HCT116 (cell line): Measurements from ENCODE around the gene ARIH2. TPM values are rescaled to one million over a fixed set of nuclear protein-coding genes. Genes with fewer than 3 reads are reported as not detected.
A peak's percentile ranks its signal among the peaks of the same experiment; 100 is the strongest.

Experiments used
- ATAC-seq: fragments of 200-7000 bp; cut with Tn5 transposase; 2 replicates; pipeline ENCODE4 v1.9.1; 2020; ENCODE audit warnings: mild to moderate bottlenecking, moderate library complexity
- BruUV-seq: library from RNA; stranded (reverse); fragments of 400-500 nt; replicated peaks from 2 replicates; lab custom pipeline; 2021; lab: Mats Ljungman, UMichigan
- CTCF ChIA-PET: fragments of 300-600 bp; sonication (Branson Sonifier 250); formaldehyde crosslinking; loops from one replicate; lab custom pipeline; 2021; ENCODE audit warnings: antibody characterized with exemption; lab: Charles Lee
- POLR2A ChIA-PET: fragments of 300-600, 350-600 bp; sonication (Branson Sonifier 250); formaldehyde crosslinking; loops from one replicate; lab custom pipeline; 2021; ENCODE audit warnings: antibody characterized with exemption; lab: Charles Lee
- RAD21 ChIA-PET, 2 experiments: fragments of 300-600 bp; sonication (Branson Sonifier 250); formaldehyde crosslinking; loops; one replicate each; lab custom pipeline; 2023; ENCODE audit warnings: low total read pairs in 2 of 2; ENCODE audit not compliant: uncharacterized antibody in 2 of 2, unreplicated experiment in 2 of 2, low non-redundant PET in 1 of 2; lab: Charles Lee
- DNase-seq: peaks from one replicate; pipeline ENCODE4 v3.0.0-alpha.2; 2010; ENCODE audit warnings: low read depth, low spot score
- H2AFZ ChIP-seq: fragments of 200-600 bp; shearing (Covaris generic), sonication (generic); 2 replicates; pipeline ENCODE4 v1.6.1; 2017; ENCODE audit warnings: low read depth, mixed run types, mixed read lengths, antibody characterized with exemption, low read length; ENCODE audit not compliant: poor library complexity, severe bottlenecking
- H3K27ac ChIP-seq: 2 replicates; pipeline ENCODE4 v1.5.1; 2012; ENCODE audit warnings: low read depth, low read length
- H3K27me3 ChIP-seq: fragments of 200-600 bp; sonication (generic); 2 replicates; pipeline ENCODE4 v1.6.1; 2016; ENCODE audit warnings: mixed run types, low read length, mixed read lengths; ENCODE audit not compliant: insufficient read depth
- H3K36me3 ChIP-seq, 2 experiments: fragments of 200-500 bp in 1 of 2; fragments of 200-600 bp in 1 of 2; sonication (Bioruptor generic) in 1 of 2; sonication (generic) in 1 of 2; 2 replicates each; pipeline versions ENCODE4 v1.5.1 to v1.6.1; 2014 to 2016; ENCODE audit warnings: low read length in 2 of 2, inconsistent platforms in 1 of 2, mixed read lengths in 1 of 2, mixed run types in 1 of 2; ENCODE audit not compliant: insufficient read depth in 2 of 2, control insufficient read depth in 1 of 2
- H3K4me1 ChIP-seq, 2 experiments: fragments of 200-600 bp in 1 of 2; sonication (generic) in 1 of 2; 2 replicates each; pipeline versions ENCODE4 v1.5.1 to v1.6.1; 2012 to 2017; ENCODE audit warnings: low read length in 2 of 2, inconsistent platforms in 1 of 2, mild to moderate bottlenecking in 1 of 2, mixed read lengths in 1 of 2, mixed run types in 1 of 2, moderate library complexity in 1 of 2; ENCODE audit not compliant: insufficient read depth in 2 of 2, control insufficient read depth in 1 of 2
- H3K4me2 ChIP-seq: fragments of 200-600 bp; sonication (generic); 2 replicates; pipeline ENCODE4 v1.6.1; 2017; ENCODE audit warnings: mixed run types, low read length, mixed read lengths
- H3K4me3 ChIP-seq, 2 experiments: fragments of 200-600 bp in 1 of 2; sonication (generic) in 1 of 2; replicated peaks in 1 of 2; 2 replicates each; pipeline ENCODE4 v1.5.1; 2011 to 2016; ENCODE audit warnings: low read length in 2 of 2, control low read depth in 1 of 2, low read depth in 1 of 2, mild to moderate bottlenecking in 1 of 2, mixed read lengths in 1 of 2, mixed run types in 1 of 2
- H3K79me2 ChIP-seq: fragments of 200-600 bp; sonication (generic); 2 replicates; pipeline ENCODE4 v1.6.1; 2017; ENCODE audit warnings: mild to moderate bottlenecking, mixed run types, low read length, moderate library complexity, mixed read lengths; ENCODE audit not compliant: insufficient read depth
- H3K9ac ChIP-seq: fragments of 200-600 bp; sonication (generic); 2 replicates; pipeline ENCODE4 v1.6.1; 2016; ENCODE audit warnings: low read length, mixed read lengths
- H3K9me2 ChIP-seq: fragments of 200-600 bp; sonication (generic), shearing (Covaris generic); 2 replicates; pipeline ENCODE4 v1.6.1; 2017; ENCODE audit warnings: mixed run types, mild to moderate bottlenecking, moderate library complexity; ENCODE audit not compliant: insufficient read depth
- H3K9me3 ChIP-seq, 2 experiments: fragments of 200-500 bp in 1 of 2; fragments of 200-600 bp in 1 of 2; sonication (Bioruptor generic) in 1 of 2; sonication (generic) in 1 of 2; 2 replicates each; pipeline ENCODE4 v1.6.1; 2014 to 2017; ENCODE audit warnings: low read length in 2 of 2, mixed read lengths in 2 of 2, inconsistent platforms in 1 of 2, low read depth in 1 of 2, mild to moderate bottlenecking in 1 of 2, mixed run types in 1 of 2, moderate library complexity in 1 of 2; ENCODE audit not compliant: control insufficient read depth in 1 of 2, insufficient read depth in 1 of 2
- H4K20me1 ChIP-seq: fragments of 200-600 bp; sonication (generic), shearing (Covaris generic); 2 replicates; pipeline ENCODE4 v1.6.1; 2017; ENCODE audit warnings: mixed run types, mild to moderate bottlenecking, moderate library complexity; ENCODE audit not compliant: insufficient read depth
- ATF3 ChIP-seq: IDR thresholded peaks from 2 replicates; pipeline ENCODE4 v1.6.1; 2012
- CBX3 ChIP-seq: IDR thresholded peaks from 2 replicates; pipeline ENCODE4 v1.6.1; 2012; ENCODE audit warnings: low read depth
- CEBPB ChIP-seq: IDR thresholded peaks from 2 replicates; pipeline ENCODE4 v1.6.1; 2012; ENCODE audit warnings: low read depth
- EGR1 ChIP-seq: IDR thresholded peaks from 2 replicates; pipeline ENCODE4 v1.6.1; 2012; ENCODE audit warnings: low read depth
- ELF1 ChIP-seq: IDR thresholded peaks from 2 replicates; pipeline ENCODE4 v1.6.1; 2012; ENCODE audit warnings: low read depth, borderline replicate concordance
- EZH2 ChIP-seq: fragments of 200-600 bp; sonication (generic); IDR thresholded peaks from 2 replicates; pipeline ENCODE4 v1.6.1; 2017; ENCODE audit warnings: antibody characterized with exemption, mixed run types
- EZH2phosphoT487 ChIP-seq: fragments of 200-600 bp; IDR thresholded peaks from 2 replicates; pipeline ENCODE4 v1.6.1; 2018; ENCODE audit warnings: antibody characterized with exemption, borderline replicate concordance
- FOSL1 ChIP-seq: IDR thresholded peaks from 2 replicates; pipeline ENCODE4 v1.6.1; 2012; ENCODE audit warnings: low read depth
- MAX ChIP-seq: IDR thresholded peaks from 2 replicates; pipeline ENCODE4 v1.6.1; 2012
- POLR2A ChIP-seq: IDR thresholded peaks from 2 replicates; pipeline ENCODE4 v1.7.0; 2011; ENCODE audit warnings: borderline replicate concordance; ENCODE audit not compliant: insufficient read depth, insufficient read length; ENCODE audit errors: extremely low read depth
- POLR2AphosphoS5 ChIP-seq: IDR thresholded peaks from 2 replicates; pipeline ENCODE4 v1.6.1; 2011; ENCODE audit warnings: mild to moderate bottlenecking, low read depth, low read length, moderate library complexity
- RAD21 ChIP-seq: IDR thresholded peaks from 2 replicates; pipeline ENCODE4 v1.6.1; 2012; ENCODE audit warnings: low read depth, mild to moderate bottlenecking
- REST ChIP-seq: IDR thresholded peaks from 2 replicates; pipeline ENCODE4 v1.6.1; 2012; ENCODE audit warnings: low read depth
- SP1 ChIP-seq: IDR thresholded peaks from 2 replicates; pipeline ENCODE4 v1.6.1; 2012; ENCODE audit warnings: low read depth
- TCF7L2 ChIP-seq: IDR thresholded peaks from 2 replicates; pipeline ENCODE4 v1.7.0; 2011; ENCODE audit warnings: borderline replicate concordance, inconsistent platforms; ENCODE audit not compliant: insufficient read depth, insufficient read length; ENCODE audit errors: extremely low read depth
- YY1 ChIP-seq: IDR thresholded peaks from 2 replicates; pipeline ENCODE4 v1.6.1; 2011; ENCODE audit warnings: low read length, low read depth, moderate library complexity, mild to moderate bottlenecking; ENCODE audit not compliant: insufficient replicate concordance; ENCODE audit errors: extremely low read depth
- ZBTB33 ChIP-seq: IDR thresholded peaks from 2 replicates; pipeline ENCODE4 v1.6.1; 2011; ENCODE audit warnings: mild to moderate bottlenecking, low read length, moderate library complexity; ENCODE audit not compliant: insufficient replicate concordance; ENCODE audit errors: extremely low read depth
- ZFX ChIP-seq: fragments of 450-650 bp; IDR thresholded peaks from 2 replicates; pipeline ENCODE4 v1.6.1; 2017
- intact Hi-C: fragments of 100-400 bp; cut with micrococcal nuclease; formaldehyde crosslinking; loops from 2 replicates; pipeline ENCODE4 v1.10.0; 2022
- total RNA-seq: library from RNA; stranded (reverse); gene quantifications from one replicate; pipeline ENCODE4 v1.2.1, GENCODE V29; 2021; ENCODE audit not compliant: unreplicated experiment

Gene ARIH2
- total RNA-seq, 1 experiment from 2014 or later = 105 TPM

- ChIA-PET POLR2A (interaction anchor here (1.5 kb wide), 1 partner anchor 11 kb away, joined by 3 read pairs; no protein-coding TSS in a partner anchor), RAD21 (no interaction called here), CTCF (interaction anchor here (0.8 kb wide), 1 partner anchor 158 kb away, joined by 3 read pairs; no protein-coding TSS in a partner anchor)
- H3K79me2 ChIP-seq = no peaks in the 10 kb centered on the region
- peak within 1 kb of the TSS; percentile 63 to 69 for H3K4me3 ChIP-seq
- H2AFZ ChIP-seq = peak within 1 kb of the TSS; percentile 98
- H3K9me3 ChIP-seq = no peaks in the 10 kb centered on the region
- peak within 1 kb of the TSS; percentile 54 for H3K9ac ChIP-seq
- ATAC-seq (peak; percentile 98), DNase-seq (peak; percentile 75)
- intact Hi-C loops = no loop called here
- H3K27ac ChIP-seq = peak within 1 kb of the TSS; percentile 53
- H3K27me3 ChIP-seq = no peaks in the 10 kb centered on the region
- peaks cover 6 to 18% of the 10 kb centered on the region in 2 experiments; a peak in 3 of 4 replicates for H3K4me1 ChIP-seq
- peak within 1 kb of the TSS; percentile 76 for H3K4me2 ChIP-seq
- H4K20me1 ChIP-seq = no peaks in the 10 kb centered on the region
- no peaks in the 10 kb centered on the region for H3K9me2 ChIP-seq
- H3K36me3 ChIP-seq = no peaks in the 10 kb centered on the region
- BruUV-seq = no TSS peak
- TF ChIP-seq ZFX = no peak
- TF ChIP-seq FOSL1 = no peak
- no peak for TF ChIP-seq ZBTB33
- TF ChIP-seq CBX3 = 0 out of 2 replicates have a peak, but pooled peaks have one; percentile 66
- TF ChIP-seq EGR1 = peak; percentile 38; the same call in 1 of the 2 replicates
- TF ChIP-seq POLR2A = no peak
- TF ChIP-seq TCF7L2 = no peak
- TF ChIP-seq ELF1 = peak; percentile 64
- peak; percentile 52 for TF ChIP-seq SP1
- TF ChIP-seq POLR2AphosphoS5 = peak; percentile 47
- 0 out of 2 replicates have a peak, but pooled peaks have one; percentile 3 for TF ChIP-seq RAD21
- no peak for TF ChIP-seq REST
- no peak for TF ChIP-seq ATF3
- peak; percentile 30 for TF ChIP-seq YY1
- TF ChIP-seq CEBPB = no peak
- TF ChIP-seq MAX = peak; percentile 76
- no peak for TF ChIP-seq EZH2phosphoT487
- TF ChIP-seq EZH2 = no peak
Observed at GRCh38 chr3:48898383-48899234, 20.0 kb upstream of the ARIH2 start, which contains the start of gene SLC25A20. SLC25A20 (minus strand) TSS chr3:48898882; CDS start chr3:48898794, 88 bp downstream.
